Ovary (tissue), 9 donors: ENCODE data around the gene GSG1L. TPM values are rescaled to one million over a fixed set of nuclear protein-coding genes. Genes with fewer than 3 reads are reported as not detected.

Source experiments
- DNase-seq, 5 donors: peaks; one replicate each; pipeline ENCODE4 v3.0.0-alpha.2; 2019 to 2020
- H3K27ac ChIP-seq, 2 donors: fragments of 200-600 bp; one replicate each; pipeline versions ENCODE4 v1.5.1 to v1.8.0; 2019 to 2022
- H3K27me3 ChIP-seq: fragments of 200-600 bp; one replicate; pipeline ENCODE4 v1.8.0; 2022
- H3K36me3 ChIP-seq: fragments of 200-600 bp; sonication (generic); one replicate; pipeline ENCODE4 v1.5.1; 2019
- H3K4me1 ChIP-seq: one replicate; pipeline ENCODE4 v1.8.1; 2013; ENCODE audit warnings: mild to moderate bottlenecking, moderate library complexity; ENCODE audit not compliant: insufficient read depth
- H3K4me3 ChIP-seq: fragments of 200-600 bp; sonication (generic); one replicate; pipeline ENCODE4 v1.5.1; 2017
- H3K9me3 ChIP-seq, 2 donors: fragments of 200-600 bp in 1 of 2; sonication (generic) in 1 of 2; one replicate each; pipeline versions ENCODE4 v1.5.1 to v1.8.1; 2013 to 2019; ENCODE audit warnings: mild to moderate bottlenecking in 1 of 2, moderate library complexity in 1 of 2
- EP300 ChIP-seq: sonication (generic); formaldehyde crosslinking; IDR thresholded peaks from one replicate; pipeline ENCODE4 v1.6.1; 2017; ENCODE audit warnings: antibody characterized with exemption
- POLR2A ChIP-seq: fragments of 450-650 bp; IDR thresholded peaks from one replicate; pipeline ENCODE4 v1.6.1; 2017; ENCODE audit warnings: antibody characterized with exemption, mild to moderate bottlenecking, moderate library complexity
- WGBS, 3 donors: extraction: QIAGEN DNeasy Blood & Tissue Kit in 1 of 3; methylation state at CpG; one replicate each; pipeline versions ENCODE4 v1.1.5 to v1.1.7; 2013 to 2017; 5-methylcytosine and 5-hydroxymethylcytosine counted together
- intact Hi-C, 4 donors: fragments of 100-400 bp; cut with DNase I; formaldehyde crosslinking; loops; one replicate each; pipeline versions ENCODE4 v1.11.0 to v1.15.1; 2022 to 2023
- polyA plus RNA-seq, 2 donors: library from polyadenylated mRNA; stranded (reverse); fragments of 200-250 nt in 1 of 2; fragments of 350-450 nt in 1 of 2; fragmentation: Illumina TruSeq in 1 of 2; extraction: RNeasy Lipid Tissue Mini Kit (QIAGEN cat#74804) in 1 of 2; gene quantifications; one replicate each; pipeline ENCODE4 v1.2.3, GENCODE V29; 2013 to 2014
- total RNA-seq, 7 donors: library from RNA; depleted of rRNA in 2 of 7; stranded (reverse); fragments of >200 nt in 2 of 7; fragmentation: NEBNext Ultra II Directional in 3 of 7; extraction: Animal tissue kit (Norgen Biotek cat#: 25700) in 3 of 7; gene quantifications; one replicate each; pipeline versions ENCODE4 v1.1.0 to v1.2.4, GENCODE V29; 2016 to 2023
- TF ChIP-seq, protein P1 (sequence below), 3 donors: fragments of 450-650 bp in 2 of 3; fragments of 200-600 bp in 1 of 3; IDR thresholded peaks; one replicate each; pipeline versions ENCODE4 v1.5.1 to v1.8.0; 2016 to 2022; ENCODE audit warnings: antibody characterized with exemption in 3 of 3, mild to moderate bottlenecking in 1 of 3
- donor health status: DM: no; HTN: no; CAD: no; lungs with moderate emphysema.
- donor health status: DM: no; HTN: no; CAD: no.
- donor health status: Bipolar disorder and iron deficiency.
- donor health status: DM: yes; HTN: yes; CAD: no.
- donor health status: DM: no; HTN: no; CAD: no.
- donor health status: DM: yes; HTN: yes; CAD: no.

GSG1L gene
- total and polyA plus RNA-seq, 9 donors, result 0.30 to 1.1 (median 0.46) TPM; not detected in 4

DNA sequence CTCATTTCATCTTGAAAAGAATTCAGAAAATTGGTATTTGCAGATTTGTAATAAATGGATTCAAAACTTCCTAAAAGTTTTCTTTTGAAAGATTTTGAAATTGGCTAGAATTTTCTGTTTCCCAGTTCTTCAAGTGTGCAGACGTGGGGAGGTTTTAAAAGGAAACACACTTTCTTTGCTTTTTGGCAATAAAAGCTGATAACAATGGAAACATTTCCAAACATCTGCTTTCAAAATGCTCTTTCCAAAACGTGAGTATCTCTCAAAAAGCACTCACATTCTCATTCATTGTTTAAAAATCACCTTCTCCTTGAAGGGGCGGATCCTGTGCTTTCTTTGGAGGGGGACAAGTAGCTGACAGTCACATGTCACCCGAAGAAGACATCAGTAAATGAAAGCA is 8.6 kb upstream of the GSG1L start:
- Histone ChIP-seq H3K4me1 (no peaks in the 10 kb centered on the region), H3K9me3 (no peaks in the 10 kb centered on the region), H3K27ac (no peak overlapping the region), H3K4me3 (no peak overlapping the region), H3K27me3 (no peaks in the 10 kb centered on the region), H3K36me3 (no peaks in the 10 kb centered on the region)
- no peak for TF ChIP-seq EP300
- TF ChIP-seq POLR2A, result no peak
- TF ChIP-seq, protein P1, sequence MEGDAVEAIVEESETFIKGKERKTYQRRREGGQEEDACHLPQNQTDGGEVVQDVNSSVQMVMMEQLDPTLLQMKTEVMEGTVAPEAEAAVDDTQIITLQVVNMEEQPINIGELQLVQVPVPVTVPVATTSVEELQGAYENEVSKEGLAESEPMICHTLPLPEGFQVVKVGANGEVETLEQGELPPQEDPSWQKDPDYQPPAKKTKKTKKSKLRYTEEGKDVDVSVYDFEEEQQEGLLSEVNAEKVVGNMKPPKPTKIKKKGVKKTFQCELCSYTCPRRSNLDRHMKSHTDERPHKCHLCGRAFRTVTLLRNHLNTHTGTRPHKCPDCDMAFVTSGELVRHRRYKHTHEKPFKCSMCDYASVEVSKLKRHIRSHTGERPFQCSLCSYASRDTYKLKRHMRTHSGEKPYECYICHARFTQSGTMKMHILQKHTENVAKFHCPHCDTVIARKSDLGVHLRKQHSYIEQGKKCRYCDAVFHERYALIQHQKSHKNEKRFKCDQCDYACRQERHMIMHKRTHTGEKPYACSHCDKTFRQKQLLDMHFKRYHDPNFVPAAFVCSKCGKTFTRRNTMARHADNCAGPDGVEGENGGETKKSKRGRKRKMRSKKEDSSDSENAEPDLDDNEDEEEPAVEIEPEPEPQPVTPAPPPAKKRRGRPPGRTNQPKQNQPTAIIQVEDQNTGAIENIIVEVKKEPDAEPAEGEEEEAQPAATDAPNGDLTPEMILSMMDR (IDR thresholded peaks at IDR 0.05), result no peak
- intact Hi-C loops, result no loop called here
- 5 to 14% (median 12%) methylated on average over 4 of the region's 4 CpGs for WGBS, 3 donors
- DNase-seq, result no peak

DNA sequence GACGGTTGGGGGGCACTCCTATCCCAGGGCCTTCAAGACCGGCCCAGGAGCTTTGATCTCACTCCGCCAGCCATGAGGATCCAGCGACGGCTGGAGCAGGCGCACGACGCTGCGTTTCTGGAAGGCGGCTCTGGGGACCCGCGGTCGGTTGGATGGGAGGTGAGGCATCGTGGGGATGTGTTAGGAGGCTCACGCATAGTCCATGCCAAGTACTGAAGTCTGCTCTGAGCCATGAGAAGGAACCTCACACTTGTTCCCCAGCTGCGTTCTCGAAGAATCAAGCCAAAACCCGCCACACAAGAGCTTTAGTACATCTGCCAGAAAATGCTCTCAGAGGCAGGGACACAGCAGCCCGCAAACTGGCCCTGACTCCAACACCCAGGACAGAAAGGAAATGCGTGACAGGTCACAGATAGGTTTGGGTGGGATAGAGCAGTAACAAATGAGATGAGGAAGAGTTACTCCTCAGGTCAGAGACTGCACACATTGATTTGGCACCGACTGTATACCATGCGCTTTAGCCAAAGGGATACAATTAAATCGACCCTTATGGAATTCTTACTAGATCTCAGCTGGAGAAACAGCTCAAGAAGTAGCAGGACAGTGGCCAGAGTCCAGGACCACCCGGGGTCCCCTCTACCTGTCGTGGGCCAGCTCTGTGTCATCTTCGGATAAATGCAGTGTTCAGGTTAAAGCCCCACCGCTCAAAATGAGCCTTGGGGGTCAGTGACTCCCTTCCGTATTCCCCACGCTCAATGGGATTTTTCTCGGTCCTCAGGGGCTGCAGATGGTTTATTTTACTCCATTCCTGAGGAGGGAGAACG is 6.7 kb upstream of the GSG1L start:
- intact Hi-C loops, result loop anchor here in 1 of 4 donors (10.0 kb wide), 1 partner anchor 65 kb away; no protein-coding TSS in a partner anchor

DNA sequence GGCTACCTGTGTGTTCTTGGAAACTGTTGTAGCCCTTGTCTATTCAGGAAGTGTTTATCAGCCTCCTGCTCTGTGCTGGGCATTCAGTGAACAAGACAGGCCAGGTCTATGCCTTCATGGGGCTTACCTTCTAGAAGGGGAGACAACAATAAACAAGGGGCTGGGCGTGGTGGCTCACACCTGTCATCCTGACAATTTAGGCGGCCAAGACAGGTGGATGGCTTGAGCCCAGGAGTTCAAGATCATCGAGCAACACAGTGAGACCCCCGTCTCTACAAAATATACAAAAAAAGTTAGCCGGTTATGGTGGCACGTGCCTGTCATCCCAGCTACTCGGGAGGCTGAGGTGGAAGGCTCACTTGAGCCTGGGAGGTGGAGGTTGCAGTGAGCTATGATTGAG is 5.5 kb upstream of the GSG1L start:
- WGBS, 3 donors, result 88 to 93% (median 88%) methylated on average over 7 of the region's 7 CpGs
- Histone ChIP-seq H3K9me3 (no peaks in the 10 kb centered on the region), H3K27me3 (no peaks in the 10 kb centered on the region), H3K4me3 (no peak overlapping the region), H3K36me3 (no peaks in the 10 kb centered on the region), H3K27ac (no peak overlapping the region), H3K4me1 (no peaks in the 10 kb centered on the region)
- intact Hi-C loops, result loop anchor here in 1 of 4 donors (10.0 kb wide), 1 partner anchor 64 kb away; no protein-coding TSS in a partner anchor
- no peak for TF ChIP-seq EP300
- TF ChIP-seq POLR2A, result no peak
- TF ChIP-seq, protein P1 (IDR thresholded peaks at IDR 0.05), result no peak
- DNase-seq, result no peak

More for the DNA sequence above, 6.7 kb upstream of the GSG1L start:
- 54 to 59% (median 59%) methylated on average over 31 of the region's 31 CpGs for WGBS, 3 donors
- Histone ChIP-seq H3K27ac (no peak overlapping the region), H3K9me3 (no peaks in the 10 kb centered on the region), H3K4me1 (no peaks in the 10 kb centered on the region), H3K27me3 (no peaks in the 10 kb centered on the region), H3K36me3 (no peaks in the 10 kb centered on the region), H3K4me3 (no peak overlapping the region)
- DNase-seq, result no peak
- TF ChIP-seq, protein P1 (IDR thresholded peaks at IDR 0.05), result no peak
- TF ChIP-seq POLR2A, result no peak
- TF ChIP-seq EP300, result no peak

DNA sequence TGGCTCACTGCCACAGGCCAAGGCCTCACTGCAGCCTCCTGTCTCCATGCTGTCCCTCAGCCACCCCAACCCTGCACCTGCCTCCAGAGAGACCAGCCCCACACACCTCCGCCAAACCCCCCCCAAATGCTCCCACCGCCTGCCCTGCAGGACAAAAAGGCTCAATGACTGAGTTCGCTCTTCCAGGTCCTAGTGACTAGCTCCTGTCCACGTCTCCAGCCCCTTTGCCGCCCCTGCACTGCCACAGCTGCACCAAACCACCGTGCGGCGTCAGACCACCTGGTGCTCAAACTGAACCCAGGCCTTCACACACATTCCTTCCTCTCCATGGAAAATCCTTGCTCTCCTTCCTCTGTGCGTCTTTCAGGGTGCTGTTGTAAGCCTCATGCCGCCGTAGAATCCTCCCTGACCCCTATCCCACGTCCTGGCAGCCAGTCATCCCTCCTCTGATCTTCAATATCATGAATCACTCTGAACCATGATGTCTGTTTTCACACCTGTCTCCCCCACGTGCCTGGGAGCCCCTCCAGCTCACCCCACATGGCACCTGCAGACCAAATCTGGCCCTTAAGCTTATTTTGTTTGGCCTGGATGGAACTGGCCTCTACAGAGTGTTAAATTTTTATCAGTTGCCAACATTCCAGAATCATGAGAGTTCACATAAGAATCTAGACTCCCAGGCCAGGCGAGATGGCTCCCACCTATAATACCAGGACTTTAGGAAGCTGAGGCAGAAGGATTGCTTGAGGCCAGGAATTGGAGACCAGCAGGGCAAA is 4.3 kb upstream of the GSG1L start:
- WGBS, 3 donors, result 66 to 71% (median 67%) methylated on average over 14 of the region's 14 CpGs
- Histone ChIP-seq H3K4me3 (no peak overlapping the region), H3K9me3 (no peaks in the 10 kb centered on the region), H3K27me3 (no peaks in the 10 kb centered on the region), H3K27ac (no peak overlapping the region), H3K36me3 (no peaks in the 10 kb centered on the region), H3K4me1 (no peaks in the 10 kb centered on the region)
- no peak for DNase-seq
- intact Hi-C loops, result loop anchor here in 1 of 4 donors (10.0 kb wide), 1 partner anchor 63 kb away; no protein-coding TSS in a partner anchor
- TF ChIP-seq, protein P1 (IDR thresholded peaks at IDR 0.05), result no peak
- TF ChIP-seq EP300 (no peak), POLR2A (no peak)
